GM19328 (cell line): ENCODE measurements around the gene CENPF.
A peak's percentile ranks its signal among the peaks of the same experiment; 100 is the strongest.
"Not testable (repeated sequence)": the region's sequence is repeated elsewhere in the genome, so short reads cannot be mapped to it uniquely, and the experiment has no call there.

Source experiments
- ATAC-seq: cut with Tn5 transposase; IDR thresholded peaks from one replicate; pipeline ENCODE4 v1.9.1; 2021; ENCODE audit warnings: mild to moderate bottlenecking, moderate library complexity; ENCODE audit not compliant: unreplicated experiment

The CENPF gene

GRCh38 chr1:214602764-214603657 is at the start of gene CENPF:
CENPF (plus strand) TSS chr1:214603195; CDS start chr1:214613755, 10,560 bp downstream.
- peak; percentile 98 for ATAC-seq

GRCh38 chr1:214557952-214558735 is 44.9 kb upstream of the CENPF start:
- no peak for ATAC-seq

GRCh38 chr1:214563881-214564280 is 39.1 kb upstream of the CENPF start:
- no peak for ATAC-seq

GRCh38 chr1:214565310-214565709 is 37.7 kb upstream of the CENPF start:
- ATAC-seq, result no peak

- no peak for ATAC-seq
These were observed 36.6 kb upstream of the CENPF start for GRCh38 chr1:214566158-214567104.

GRCh38 chr1:214567481-214567980 is 35.5 kb upstream of the CENPF start:
- no peak for ATAC-seq

GRCh38 chr1:214568328-214568727 is 34.7 kb upstream of the CENPF start:
- no peak for ATAC-seq

GRCh38 chr1:214569357-214570004 is 33.5 kb upstream of the CENPF start:
- no peak for ATAC-seq

GRCh38 chr1:214570442-214570841 is 32.6 kb upstream of the CENPF start:
- ATAC-seq, result no peak

GRCh38 chr1:214571281-214571680 is 31.7 kb upstream of the CENPF start:
- no peak for ATAC-seq

- no peak for ATAC-seq
These were observed 29.3 kb upstream of the CENPF start for GRCh38 chr1:214573386-214574318.

GRCh38 chr1:214574598-214575411 is 28.2 kb upstream of the CENPF start:
- no peak for ATAC-seq

GRCh38 chr1:214576120-214576519 is 26.9 kb upstream of the CENPF start:
- ATAC-seq, result not testable (repeated sequence)

- no peak for ATAC-seq
These were observed 23.8 kb upstream of the CENPF start for GRCh38 chr1:214579183-214579582.

- ATAC-seq, result no peak
These were observed 21.2 kb upstream of the CENPF start for GRCh38 chr1:214581785-214582184.

GRCh38 chr1:214582289-214582891 is 20.6 kb upstream of the CENPF start:
- ATAC-seq, result no peak

GRCh38 chr1:214583113-214583512 is 19.9 kb upstream of the CENPF start:
- no peak for ATAC-seq
